ENCODE data around the gene NR4A1.

Gene NR4A1

GRCh38 chr12:52035926-52036325 is 15.3 kb upstream of the NR4A1 start:
- Histone ChIP-seq H3K36me3 (ENCODE audit: control insufficient read depth, low read length) (no peaks in the 10 kb centered on the region), H3F3A (ENCODE audit: control insufficient read depth, insufficient read depth) (peaks cover 25% of the 10 kb centered on the region), H3K79me2 (ENCODE audit: control insufficient read depth, low read length) (peaks cover 31% of the 10 kb centered on the region), H3K9me3 (ENCODE audit: control insufficient read depth, insufficient read depth, low read length) (no peaks in the 10 kb centered on the region), H3K4me2 (ENCODE audit: low read length) (peak overlapping the region; percentile 73; the same call in 1 of the 2 replicates), H3K9me2 (replicated peaks; ENCODE audit: control insufficient read depth, low read length) (no peaks in the 10 kb centered on the region), H3K27me3 (ENCODE audit: control insufficient read depth, low read length) (no peaks in the 10 kb centered on the region), H4K20me1 (ENCODE audit: control insufficient read depth, insufficient read depth, low read depth, low read length) (no peaks in the 10 kb centered on the region), H3K4me3 (ENCODE audit: low read length) (no peak overlapping the region), H3K27ac (ENCODE audit: low read depth, low read length) (peak overlapping the region; percentile 48; the same call in 1 of the 2 replicates), H3K4me1 (ENCODE audit: control insufficient read depth, low read length) (peaks cover 77% of the 10 kb centered on the region)
- TF ChIP-seq EZH2phosphoT487 (IDR thresholded peaks at IDR 0.05; ENCODE audit: borderline replicate concordance, low read length) = no peak
- TF ChIP-seq, protein P1, sequence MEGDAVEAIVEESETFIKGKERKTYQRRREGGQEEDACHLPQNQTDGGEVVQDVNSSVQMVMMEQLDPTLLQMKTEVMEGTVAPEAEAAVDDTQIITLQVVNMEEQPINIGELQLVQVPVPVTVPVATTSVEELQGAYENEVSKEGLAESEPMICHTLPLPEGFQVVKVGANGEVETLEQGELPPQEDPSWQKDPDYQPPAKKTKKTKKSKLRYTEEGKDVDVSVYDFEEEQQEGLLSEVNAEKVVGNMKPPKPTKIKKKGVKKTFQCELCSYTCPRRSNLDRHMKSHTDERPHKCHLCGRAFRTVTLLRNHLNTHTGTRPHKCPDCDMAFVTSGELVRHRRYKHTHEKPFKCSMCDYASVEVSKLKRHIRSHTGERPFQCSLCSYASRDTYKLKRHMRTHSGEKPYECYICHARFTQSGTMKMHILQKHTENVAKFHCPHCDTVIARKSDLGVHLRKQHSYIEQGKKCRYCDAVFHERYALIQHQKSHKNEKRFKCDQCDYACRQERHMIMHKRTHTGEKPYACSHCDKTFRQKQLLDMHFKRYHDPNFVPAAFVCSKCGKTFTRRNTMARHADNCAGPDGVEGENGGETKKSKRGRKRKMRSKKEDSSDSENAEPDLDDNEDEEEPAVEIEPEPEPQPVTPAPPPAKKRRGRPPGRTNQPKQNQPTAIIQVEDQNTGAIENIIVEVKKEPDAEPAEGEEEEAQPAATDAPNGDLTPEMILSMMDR (IDR thresholded peaks at IDR 0.05; ENCODE audit: low read depth, low read length, poor library complexity, severe bottlenecking) = no peak

GRCh38 chr12:52036587-52037171 is 14.6 kb upstream of the NR4A1 start:
- H3K27me3 ChIP-seq (ENCODE audit: control insufficient read depth, low read length) = no peaks in the 10 kb centered on the region
- H4K20me1 ChIP-seq (ENCODE audit: control insufficient read depth, insufficient read depth, low read depth, low read length) = no peaks in the 10 kb centered on the region
- peak overlapping the region; percentile 48 for H3K27ac ChIP-seq (ENCODE audit: low read depth, low read length)
- no peaks in the 10 kb centered on the region for H3K9me3 ChIP-seq (ENCODE audit: control insufficient read depth, insufficient read depth, low read length)
- no peaks in the 10 kb centered on the region for H3K36me3 ChIP-seq (ENCODE audit: control insufficient read depth, low read length)
- peak overlapping the region; percentile 73 for H3K4me2 ChIP-seq (ENCODE audit: low read length)
- peaks cover 84% of the 10 kb centered on the region for H3K4me1 ChIP-seq (ENCODE audit: control insufficient read depth, low read length)
- peak overlapping the region; percentile 69 for H3K4me3 ChIP-seq (ENCODE audit: low read length)
- H3F3A ChIP-seq (ENCODE audit: control insufficient read depth, insufficient read depth) = peaks cover 26% of the 10 kb centered on the region
- TF ChIP-seq, protein P1 (IDR thresholded peaks at IDR 0.05; ENCODE audit: low read depth, low read length, poor library complexity, severe bottlenecking) = no peak
- TF ChIP-seq EZH2phosphoT487 (IDR thresholded peaks at IDR 0.05; ENCODE audit: borderline replicate concordance, low read length) = no peak
- H3K9me2 ChIP-seq (replicated peaks; ENCODE audit: control insufficient read depth, low read length) = no peaks in the 10 kb centered on the region
- peaks cover 31% of the 10 kb centered on the region for H3K79me2 ChIP-seq (ENCODE audit: control insufficient read depth, low read length)

- peaks cover 4% of the 10 kb centered on the region; the same call in 1 of the 2 replicates for H3K36me3 ChIP-seq (ENCODE audit: control insufficient read depth, low read length)
- peaks cover 24% of the 10 kb centered on the region for H3F3A ChIP-seq (ENCODE audit: control insufficient read depth, insufficient read depth)
- TF ChIP-seq, protein P1 (IDR thresholded peaks at IDR 0.05; ENCODE audit: low read depth, low read length, poor library complexity, severe bottlenecking) = peak; percentile 29
- no peak for TF ChIP-seq EZH2phosphoT487 (IDR thresholded peaks at IDR 0.05; ENCODE audit: borderline replicate concordance, low read length)
- H3K27ac ChIP-seq (ENCODE audit: low read depth, low read length) = peak overlapping the region; percentile 52
- H3K9me2 ChIP-seq (replicated peaks; ENCODE audit: control insufficient read depth, low read length) = no peaks in the 10 kb centered on the region
- H3K79me2 ChIP-seq (ENCODE audit: control insufficient read depth, low read length) = peaks cover 33% of the 10 kb centered on the region
- peak overlapping the region; percentile 87 for H3K4me3 ChIP-seq (ENCODE audit: low read length)
- H3K9me3 ChIP-seq (ENCODE audit: control insufficient read depth, insufficient read depth, low read length) = no peaks in the 10 kb centered on the region
- no peaks in the 10 kb centered on the region for H3K27me3 ChIP-seq (ENCODE audit: control insufficient read depth, low read length)
- no peaks in the 10 kb centered on the region for H4K20me1 ChIP-seq (ENCODE audit: control insufficient read depth, insufficient read depth, low read depth, low read length)
- H3K4me1 ChIP-seq (ENCODE audit: control insufficient read depth, low read length) = peaks cover 87% of the 10 kb centered on the region
- peak overlapping the region; percentile 82 for H3K4me2 ChIP-seq (ENCODE audit: low read length)
Observed at GRCh38 chr12:52037248-52037861, 13.9 kb upstream of the NR4A1 start.

All from DOHH2 (cell line).